Stimulated activated naive CD8-positive, alpha-beta T cell treated with anti-CD3 and anti-CD28 coated beads, Interleukin-15, amount 100 ng/mL, for 72 hours (primary cell): ENCODE data around the gene PLXDC2.
"Not testable (repeated sequence)": the region's sequence is repeated elsewhere in the genome, so short reads cannot be mapped to it uniquely, and the experiment has no call there.

Experiments used
- ATAC-seq: fragments of 150-1000 bp; cut with Tn5 transposase; 2 replicates; pipeline ENCODE4 v1.10.0; 2021; ENCODE audit warnings: mild to moderate bottlenecking, moderate library complexity
- DNase-seq, 2 donors: peaks; one replicate each; pipeline ENCODE4 v3.0.0; 2021 to 2022
- H3K27ac Mint-ChIP-seq, 2 donors: one replicate each; pipeline ENCODE4 v1.8.0; 2022; ENCODE audit warnings: mild to moderate bottlenecking in 2 of 2, mixed read lengths in 2 of 2, moderate library complexity in 2 of 2
- H3K27me3 Mint-ChIP-seq: one replicate; pipeline ENCODE4 v1.8.0; 2022; ENCODE audit warnings: mixed read lengths
- H3K4me1 Mint-ChIP-seq: one replicate; pipeline ENCODE4 v1.8.0; 2022; ENCODE audit warnings: mild to moderate bottlenecking, mixed read lengths
- H3K4me3 Mint-ChIP-seq, 2 donors: one replicate each; pipeline ENCODE4 v1.8.0; 2022; ENCODE audit warnings: mild to moderate bottlenecking in 2 of 2, mixed read lengths in 2 of 2, moderate library complexity in 1 of 2
- H3K9me3 Mint-ChIP-seq, 2 donors: one replicate each; pipeline ENCODE4 v1.8.0; 2022; ENCODE audit warnings: mixed read lengths in 2 of 2

The PLXDC2 gene

DNA sequence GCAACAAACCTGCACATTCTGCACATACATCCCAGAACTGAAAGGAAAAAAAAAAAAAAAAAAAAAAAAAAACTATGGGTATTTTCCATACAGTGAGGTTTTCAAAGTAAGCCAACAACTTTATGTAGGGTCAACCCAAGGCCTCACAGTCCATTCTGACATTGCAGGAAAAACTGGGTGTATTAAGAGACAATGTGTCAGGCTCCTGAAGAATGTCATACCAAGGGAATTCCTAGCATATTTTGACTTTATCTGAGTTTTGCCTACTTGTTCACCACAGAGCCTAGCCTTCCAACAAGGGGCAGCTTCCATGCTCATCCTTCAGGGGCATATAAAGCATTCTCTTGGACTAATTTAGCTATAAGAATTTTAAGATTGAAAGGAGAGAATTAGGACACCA, 368.9 kb downstream of the PLXDC2 start:
- H3K4me1 Mint-ChIP-seq, result no peaks in the 10 kb centered on the region
- peaks cover 0 to 7% of the 10 kb centered on the region in 2 donors for H3K9me3 Mint-ChIP-seq
- no peak overlapping the region for H3K4me3 Mint-ChIP-seq
- ATAC-seq (no peak), DNase-seq (no peak)
- H3K27me3 Mint-ChIP-seq, result no peaks in the 10 kb centered on the region
- H3K27ac Mint-ChIP-seq, result no peak overlapping the region

DNA sequence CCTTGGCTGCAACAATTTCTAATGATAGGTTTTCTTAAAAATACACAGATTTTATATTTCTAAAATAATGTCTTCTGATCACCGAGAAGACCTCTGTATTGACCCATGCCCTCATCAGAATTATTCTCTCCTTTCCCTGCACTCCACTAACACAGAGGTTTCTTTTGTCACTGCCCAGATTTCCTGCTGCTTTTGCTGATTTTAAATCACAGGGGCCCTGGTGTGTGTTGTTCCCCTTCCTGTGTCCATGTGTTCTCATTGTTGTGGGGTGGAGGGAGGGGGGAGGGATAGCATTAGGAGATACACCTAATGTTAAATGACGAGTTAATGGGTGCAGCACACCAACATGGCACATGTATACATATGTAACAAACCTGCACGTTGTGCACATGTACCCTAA, 375.2 kb downstream of the PLXDC2 start:
- DNase-seq, H3K4me3 Mint-ChIP-seq, H3K9me3 Mint-ChIP-seq, H3K27me3 Mint-ChIP-seq, H3K27ac Mint-ChIP-seq, H3K4me1 Mint-ChIP-seq, ATAC-seq: not testable (repeated sequence)

DNA sequence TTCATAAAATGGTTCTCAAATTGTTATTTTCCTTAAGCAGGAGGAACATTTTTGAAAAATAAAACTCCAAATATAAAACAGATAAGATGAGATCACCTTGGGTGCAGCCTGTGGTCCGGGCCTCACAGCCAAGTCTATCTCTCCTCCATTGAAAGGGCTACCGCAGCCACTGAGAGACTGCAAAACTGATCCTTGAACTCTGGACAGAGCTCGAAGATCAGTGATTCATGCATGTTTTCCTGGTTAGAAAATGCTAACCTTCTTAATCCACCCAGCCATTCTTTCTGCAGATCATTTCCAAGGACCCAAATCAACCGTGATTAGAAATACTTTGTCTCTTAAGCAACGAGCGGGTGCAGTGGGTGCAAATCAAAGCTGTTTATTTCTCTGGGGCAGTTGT, 378.8 kb downstream of the PLXDC2 start:
- H3K27me3 Mint-ChIP-seq, result no peaks in the 10 kb centered on the region
- H3K4me1 Mint-ChIP-seq, result no peaks in the 10 kb centered on the region
- H3K9me3 Mint-ChIP-seq, result no peaks in the 10 kb centered on the region
- H3K27ac Mint-ChIP-seq, result no peak overlapping the region
- no peak overlapping the region for H3K4me3 Mint-ChIP-seq
- no peak for DNase-seq
- ATAC-seq, result no peak

DNA sequence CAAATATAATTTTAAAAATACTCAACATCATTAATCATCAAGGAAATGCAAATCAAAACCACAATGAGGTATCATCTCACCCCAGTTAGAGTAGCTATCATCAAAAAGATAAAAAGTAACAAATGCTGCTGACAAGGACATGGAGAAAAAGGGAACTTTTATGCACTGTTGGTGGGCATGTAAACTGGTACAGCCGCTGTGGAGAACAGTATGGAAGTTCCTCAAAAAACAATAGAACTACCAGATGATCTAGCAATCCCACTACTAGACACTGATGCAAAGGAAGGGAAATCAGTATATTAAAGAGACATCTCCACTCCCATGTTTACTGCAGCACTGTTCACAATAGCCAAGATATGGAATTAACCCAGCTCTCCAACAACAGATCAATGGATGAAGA, 384.5 kb downstream of the PLXDC2 start:
- DNase-seq, result no peak
- Mint-ChIP-seq H3K27me3 (no peaks in the 10 kb centered on the region), H3K4me1 (no peaks in the 10 kb centered on the region), H3K4me3 (no peak overlapping the region), H3K27ac (no peak overlapping the region), H3K9me3 (no peaks in the 10 kb centered on the region)
- ATAC-seq, result no peak

DNA sequence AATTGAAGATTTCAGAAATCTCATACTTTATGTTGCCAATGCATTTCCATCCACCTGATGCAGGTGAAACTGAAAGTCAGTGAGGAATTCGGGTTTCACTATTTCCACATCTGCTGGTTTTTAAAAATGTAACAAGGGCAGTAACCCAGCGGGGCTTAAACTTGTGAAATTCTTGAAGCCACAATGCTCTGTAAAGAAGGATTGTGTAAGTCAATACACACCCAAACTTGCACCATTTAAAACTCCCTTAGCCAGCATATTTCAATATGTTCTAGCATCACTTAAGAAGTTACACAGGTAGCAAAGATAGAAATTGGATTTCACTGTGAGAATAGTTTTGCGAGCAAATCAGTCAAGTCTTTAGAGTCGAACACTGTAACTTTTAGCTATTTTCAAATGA, 386.1 kb downstream of the PLXDC2 start:
- Mint-ChIP-seq H3K9me3 (peaks cover 0 to 6% of the 10 kb centered on the region in 2 donors), H3K4me1 (no peaks in the 10 kb centered on the region), H3K4me3 (no peak overlapping the region), H3K27me3 (no peaks in the 10 kb centered on the region), H3K27ac (no peak overlapping the region)
- ATAC-seq (no peak), DNase-seq (no peak)

DNA sequence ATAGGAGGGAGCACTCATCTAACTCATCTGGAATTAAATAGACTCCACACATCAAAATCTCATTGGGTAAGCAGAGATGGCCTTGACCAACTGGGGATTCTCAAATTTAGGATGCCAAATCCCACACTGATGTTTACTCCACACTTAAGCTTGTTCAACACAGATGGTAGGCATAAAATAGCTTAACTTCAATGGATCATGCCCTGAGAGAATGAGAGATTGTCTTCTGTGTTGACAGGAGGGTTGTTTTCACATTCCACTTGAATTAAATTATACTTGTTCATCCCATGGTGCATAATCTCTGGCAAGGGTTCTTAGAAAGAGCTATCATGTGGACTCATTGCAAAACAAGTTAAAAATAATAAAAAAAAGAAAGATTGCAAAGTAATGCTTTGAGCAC, 391.4 kb downstream of the PLXDC2 start:
- Mint-ChIP-seq H3K27ac (no peak overlapping the region), H3K9me3 (peaks cover 0 to 13% of the 10 kb centered on the region in 2 donors), H3K4me1 (no peaks in the 10 kb centered on the region), H3K4me3 (no peak overlapping the region), H3K27me3 (no peaks in the 10 kb centered on the region)
- no peak for DNase-seq
- ATAC-seq, result no peak

DNA sequence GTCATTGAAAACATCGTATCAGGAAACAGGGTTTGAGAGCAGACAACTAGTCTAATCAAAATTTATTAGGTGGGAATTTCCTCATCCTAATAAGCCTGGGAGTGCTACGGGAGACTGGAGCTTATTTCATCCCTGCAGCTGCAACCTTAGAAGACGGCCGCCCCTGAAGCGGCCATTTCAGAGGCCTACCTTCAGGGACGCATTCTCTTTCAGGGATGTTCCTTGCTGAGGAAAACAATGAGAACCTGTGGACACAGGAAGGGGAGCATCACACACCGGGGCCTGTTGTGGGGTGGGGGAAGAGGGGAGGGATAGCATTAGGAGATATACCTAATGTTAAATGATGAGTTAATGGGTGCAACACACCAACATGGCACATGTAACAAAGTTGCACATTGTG, 392.9 kb downstream of the PLXDC2 start:
- not testable (repeated sequence) for H3K4me1 Mint-ChIP-seq, DNase-seq, H3K27me3 Mint-ChIP-seq, ATAC-seq, H3K4me3 Mint-ChIP-seq, H3K27ac Mint-ChIP-seq
- peaks cover 0 to 13% of the 10 kb centered on the region in 2 donors for H3K9me3 Mint-ChIP-seq

DNA sequence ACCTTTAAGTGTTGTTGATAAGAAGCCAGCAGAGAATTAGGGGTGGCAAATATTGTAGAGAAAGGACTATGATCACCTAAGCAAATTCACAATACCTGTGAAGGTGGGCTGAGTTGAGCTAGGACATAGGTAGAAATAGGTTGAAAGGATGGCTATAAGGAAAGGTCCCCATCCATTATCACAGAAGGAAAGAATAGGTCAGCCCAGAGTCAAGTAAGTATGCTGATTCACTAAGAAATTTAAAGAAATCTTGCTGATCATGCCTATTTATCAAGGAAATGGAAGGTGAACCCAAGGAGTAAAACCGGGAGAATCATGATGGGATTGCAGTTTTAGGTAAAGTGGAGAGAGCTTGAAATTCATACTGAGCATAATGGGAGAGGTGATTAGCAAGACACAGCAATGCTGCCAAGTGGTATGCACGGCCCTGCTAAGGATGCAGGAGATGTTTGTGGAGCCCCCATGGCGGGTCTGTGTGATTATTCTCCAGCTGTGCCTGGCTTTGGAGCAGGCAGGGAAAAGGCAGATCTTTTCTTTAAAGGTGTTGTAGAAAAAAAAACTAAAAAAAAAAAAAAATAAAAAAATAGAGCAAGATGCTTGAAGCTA, 399.4 kb downstream of the PLXDC2 start:
- no peak for DNase-seq
- Mint-ChIP-seq H3K4me1 (no peaks in the 10 kb centered on the region), H3K27ac (no peak overlapping the region), H3K4me3 (no peak overlapping the region), H3K27me3 (no peaks in the 10 kb centered on the region), H3K9me3 (peaks cover 11 to 19% of the 10 kb centered on the region in 2 donors)
- no peak for ATAC-seq

DNA sequence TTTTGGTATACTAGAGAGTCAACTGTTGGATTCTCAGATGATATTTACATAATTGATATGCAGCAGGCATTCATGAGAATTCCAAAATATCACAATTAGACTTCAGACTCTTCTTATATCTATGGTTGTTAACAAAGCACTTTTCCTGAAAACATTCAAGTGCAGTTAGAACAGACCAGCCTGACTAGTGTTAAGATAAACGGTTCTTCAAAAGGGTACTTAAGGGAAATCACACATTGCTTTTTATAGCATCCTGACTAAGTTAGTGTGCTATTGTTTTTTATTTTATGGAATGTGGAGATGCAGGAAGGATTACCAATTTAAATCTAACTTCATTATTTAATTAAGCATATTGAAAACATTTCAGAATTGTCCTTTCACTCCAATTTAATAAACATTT, 405.1 kb downstream of the PLXDC2 start:
- Mint-ChIP-seq H3K9me3 (peaks cover under 1 to 4% of the 10 kb centered on the region in 2 donors), H3K27me3 (no peaks in the 10 kb centered on the region), H3K4me1 (no peaks in the 10 kb centered on the region), H3K4me3 (no peak overlapping the region), H3K27ac (no peak overlapping the region)
- no peak for ATAC-seq
- no peak for DNase-seq

DNA sequence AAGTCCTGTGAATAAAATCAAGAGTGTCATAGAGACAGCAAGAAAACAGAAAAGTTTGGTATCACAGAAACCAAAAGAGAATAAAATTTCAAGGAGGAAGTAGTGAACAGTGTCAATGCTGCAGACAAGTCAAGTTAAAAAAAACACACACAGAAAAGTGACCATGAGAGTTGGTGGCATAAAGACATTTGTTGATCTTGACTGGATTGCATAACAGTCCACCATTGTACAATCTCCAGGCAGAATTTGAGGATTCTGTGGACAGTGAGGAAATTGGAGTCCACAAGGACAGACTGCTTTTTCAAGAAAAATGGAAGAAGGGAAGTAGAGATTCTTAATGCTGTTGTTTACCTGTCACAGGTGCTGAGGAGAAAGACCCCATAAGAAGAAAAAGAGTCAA, 412.5 kb downstream of the PLXDC2 start:
- H3K27ac Mint-ChIP-seq, result no peak overlapping the region
- H3K4me3 Mint-ChIP-seq, result no peak overlapping the region
- H3K27me3 Mint-ChIP-seq, result no peaks in the 10 kb centered on the region
- peaks cover 0 to 12% of the 10 kb centered on the region in 2 donors for H3K9me3 Mint-ChIP-seq
- H3K4me1 Mint-ChIP-seq, result no peaks in the 10 kb centered on the region
- ATAC-seq (no peak), DNase-seq (no peak)

DNA sequence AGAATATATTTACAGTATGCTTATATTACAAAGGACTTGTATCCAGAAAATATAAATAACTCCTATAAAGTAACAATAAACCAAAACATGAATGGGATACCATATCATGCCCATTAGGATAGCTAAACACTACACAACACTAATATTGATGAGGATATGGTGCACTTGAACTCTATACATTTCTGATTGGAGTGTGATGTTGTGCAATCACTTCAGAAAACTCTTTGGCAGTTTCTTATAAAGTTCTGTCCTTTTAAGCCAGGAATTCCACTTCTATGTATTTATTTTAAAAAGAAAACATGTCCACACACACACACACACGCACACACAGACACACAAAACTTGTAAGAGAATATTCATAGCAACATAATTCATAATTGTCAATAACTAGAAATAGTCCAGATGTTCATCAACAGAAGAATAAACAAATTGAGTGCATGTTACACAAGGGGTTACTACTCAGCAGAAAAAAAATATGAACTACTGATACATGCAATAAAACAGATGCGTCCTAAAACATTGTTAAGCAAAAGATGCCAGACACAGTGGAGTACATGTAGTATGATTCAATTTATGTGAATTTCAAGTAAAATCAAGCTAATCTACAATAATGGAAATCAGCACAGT, 416.0 kb downstream of the PLXDC2 start:
- DNase-seq (no peak), ATAC-seq (no peak)
- no peak overlapping the region for H3K4me3 Mint-ChIP-seq
- no peak overlapping the region for H3K27ac Mint-ChIP-seq
- H3K4me1 Mint-ChIP-seq, result no peaks in the 10 kb centered on the region
- no peaks in the 10 kb centered on the region for H3K27me3 Mint-ChIP-seq
- H3K9me3 Mint-ChIP-seq, result peaks cover 0 to 12% of the 10 kb centered on the region in 2 donors

DNA sequence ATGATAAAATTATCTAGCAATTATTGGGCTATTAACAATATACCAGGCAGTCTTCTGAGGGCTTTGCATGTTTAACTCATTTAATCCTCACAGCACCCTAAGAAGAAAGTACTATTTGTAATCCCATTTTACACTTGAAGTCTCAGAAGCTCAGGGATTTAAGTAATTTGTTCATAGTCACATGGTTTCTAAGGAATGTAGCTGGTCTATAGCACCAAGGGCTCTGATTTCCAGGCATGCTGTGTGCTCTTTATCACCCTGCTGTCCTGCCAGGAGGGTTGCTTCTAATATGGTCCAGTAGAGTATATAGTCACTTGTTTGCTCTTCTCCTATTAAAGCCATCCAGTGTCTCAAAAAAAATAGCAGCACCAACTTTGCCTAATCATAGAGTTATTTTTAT, 417.2 kb downstream of the PLXDC2 start:
- no peak overlapping the region for H3K4me3 Mint-ChIP-seq
- peaks cover 0 to 4% of the 10 kb centered on the region in 2 donors for H3K9me3 Mint-ChIP-seq
- DNase-seq (no peak), ATAC-seq (no peak)
- no peak overlapping the region for H3K27ac Mint-ChIP-seq
- no peaks in the 10 kb centered on the region for H3K27me3 Mint-ChIP-seq
- H3K4me1 Mint-ChIP-seq, result no peaks in the 10 kb centered on the region

DNA sequence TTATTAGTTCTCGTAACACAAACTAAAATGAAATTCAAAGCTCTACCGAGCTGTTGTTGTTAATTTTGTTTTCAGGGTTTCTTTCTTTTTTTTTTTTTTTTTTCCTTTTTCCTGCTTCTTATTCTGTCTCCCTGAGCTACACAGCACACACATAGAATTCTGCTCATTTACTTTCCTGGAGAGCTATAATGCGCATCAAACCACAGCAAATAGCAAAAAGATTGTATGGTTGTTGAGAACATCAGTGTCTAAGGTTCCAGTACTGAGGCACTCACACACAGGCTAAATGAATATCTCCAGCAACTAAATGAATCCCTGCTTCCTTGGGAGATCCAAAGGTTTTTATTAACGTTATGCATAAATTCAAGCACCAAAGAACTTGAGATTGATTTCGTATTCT, 418.3 kb downstream of the PLXDC2 start:
- Mint-ChIP-seq H3K4me1 (no peaks in the 10 kb centered on the region), H3K9me3 (peaks cover 0 to 4% of the 10 kb centered on the region in 2 donors), H3K27ac (peak overlapping the region in 1 of 2 donors; percentile 19), H3K27me3 (no peaks in the 10 kb centered on the region), H3K4me3 (no peak overlapping the region)
- DNase-seq, result no peak
- no peak for ATAC-seq

DNA sequence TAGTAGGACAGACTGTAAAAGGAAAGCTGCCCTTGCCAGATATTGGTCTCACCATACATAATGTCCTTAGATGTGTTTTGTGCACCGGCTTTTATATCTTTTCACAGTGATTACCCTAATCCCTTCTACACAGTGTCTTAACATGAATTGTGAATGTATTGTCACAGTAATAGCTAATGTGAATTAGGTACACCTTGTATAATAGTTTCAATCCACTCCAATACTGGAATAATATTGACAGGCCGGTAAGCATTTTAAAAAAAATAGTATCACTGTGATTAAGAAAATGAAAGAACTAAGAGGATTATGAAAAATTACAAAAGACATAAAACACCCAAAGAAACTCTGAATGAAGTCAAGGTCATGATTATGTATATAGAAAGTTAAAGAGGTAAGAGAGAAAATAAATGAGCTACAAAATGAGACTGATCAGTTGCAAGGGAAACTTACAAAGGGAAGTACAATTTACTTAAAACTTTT, 420.9 kb downstream of the PLXDC2 start:
- no peaks in the 10 kb centered on the region for H3K4me1 Mint-ChIP-seq
- no peaks in the 10 kb centered on the region for H3K27me3 Mint-ChIP-seq
- no peak overlapping the region for H3K27ac Mint-ChIP-seq
- H3K9me3 Mint-ChIP-seq, result peaks cover 0 to 9% of the 10 kb centered on the region in 2 donors
- no peak overlapping the region for H3K4me3 Mint-ChIP-seq
- DNase-seq (no peak), ATAC-seq (no peak)

DNA sequence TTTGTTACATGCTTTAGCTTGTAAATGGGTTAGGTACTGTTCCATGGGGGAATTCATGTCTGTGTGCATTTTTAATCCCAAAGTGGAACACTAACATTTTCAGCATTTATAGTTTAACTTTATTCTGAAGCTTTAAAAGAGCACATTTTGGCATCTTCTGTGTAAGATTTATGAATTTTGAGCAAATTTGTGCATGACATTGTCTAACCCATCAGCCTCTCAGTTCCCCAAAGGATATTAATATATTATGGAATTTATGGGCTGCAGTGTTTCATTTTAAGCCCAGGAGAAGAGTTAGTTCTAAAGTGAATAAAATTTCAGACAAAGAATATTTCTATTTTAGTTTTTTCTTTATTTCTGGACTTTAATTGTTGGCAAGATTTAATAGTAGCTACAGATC, 421.4 kb downstream of the PLXDC2 start:
- ATAC-seq (no peak), DNase-seq (no peak)
- no peak overlapping the region for H3K27ac Mint-ChIP-seq
- H3K4me1 Mint-ChIP-seq, result no peaks in the 10 kb centered on the region
- H3K27me3 Mint-ChIP-seq, result no peaks in the 10 kb centered on the region
- H3K9me3 Mint-ChIP-seq, result peaks cover 0 to 6% of the 10 kb centered on the region in 2 donors
- H3K4me3 Mint-ChIP-seq, result no peak overlapping the region

DNA sequence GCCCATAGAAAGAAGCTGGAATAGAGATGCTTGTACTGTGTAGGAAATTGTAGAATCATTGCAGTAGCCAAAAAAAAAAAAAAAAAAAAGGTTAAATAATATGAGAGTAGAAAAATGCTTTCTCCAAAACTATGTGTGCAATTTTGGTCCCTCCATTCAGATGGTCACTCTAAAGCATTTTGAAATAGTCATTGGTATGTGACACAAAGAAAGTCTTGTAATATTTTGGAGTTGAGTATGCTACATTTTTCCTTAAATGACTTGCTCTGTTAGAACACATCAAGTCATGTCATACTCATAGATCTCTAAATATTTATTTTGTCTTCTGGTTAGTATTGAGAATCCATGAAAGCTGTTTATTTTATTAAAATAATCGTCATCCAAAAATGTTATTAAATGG, 424.4 kb downstream of the PLXDC2 start:
- Mint-ChIP-seq H3K4me3 (no peak overlapping the region), H3K4me1 (no peaks in the 10 kb centered on the region), H3K27me3 (no peaks in the 10 kb centered on the region), H3K9me3 (peaks cover 0 to 4% of the 10 kb centered on the region in 2 donors), H3K27ac (no peak overlapping the region)
- ATAC-seq (no peak), DNase-seq (no peak)

DNA sequence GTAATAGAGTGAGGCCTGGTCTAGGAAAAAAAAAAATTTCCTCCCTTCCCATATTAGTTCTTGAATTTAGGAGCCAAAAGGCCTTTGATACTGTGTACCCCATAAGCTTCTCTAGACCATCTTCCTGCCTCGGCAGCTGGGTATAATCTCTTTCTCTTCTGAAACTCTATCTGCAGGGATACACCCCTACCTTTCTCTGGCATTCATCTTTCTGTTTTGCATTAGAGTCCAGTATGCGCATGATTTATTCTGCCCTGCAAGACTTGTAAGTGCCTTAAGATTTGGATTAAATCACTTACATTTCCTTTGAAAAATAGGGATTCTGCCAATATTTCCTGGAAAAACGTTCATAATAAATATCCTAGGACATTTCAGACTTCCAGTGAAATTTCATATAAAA, 431.2 kb downstream of the PLXDC2 start:
- DNase-seq (no peak), ATAC-seq (no peak)
- H3K27me3 Mint-ChIP-seq, result no peaks in the 10 kb centered on the region
- no peaks in the 10 kb centered on the region for H3K4me1 Mint-ChIP-seq
- H3K27ac Mint-ChIP-seq, result no peak overlapping the region
- H3K9me3 Mint-ChIP-seq, result peaks cover 4 to 7% of the 10 kb centered on the region in 2 donors
- no peak overlapping the region for H3K4me3 Mint-ChIP-seq
